HG02678 (cell line): Measurements from ENCODE around the gene CCDC24.

Source experiments
- ATAC-seq: cut with Tn5 transposase; IDR thresholded peaks from one replicate; pipeline ENCODE4 v1.9.1; 2021; ENCODE audit warnings: mild to moderate bottlenecking, moderate library complexity; ENCODE audit not compliant: unreplicated experiment

CCDC24 gene

GRCh38 chr1:43995984-43996732 lies 4.8 kb downstream of the CCDC24 start:
- ATAC-seq: no peak

GRCh38 chr1:43996733-43997115 lies 5.3 kb downstream of the CCDC24 start:
- ATAC-seq: no peak

- ATAC-seq: no peak
Observed at GRCh38 chr1:43997295-43997999, 6.0 kb downstream of the CCDC24 start.

GRCh38 chr1:43998000-43998378 lies 6.6 kb downstream of the CCDC24 start:
- no peak for ATAC-seq

- ATAC-seq: no peak
Observed at GRCh38 chr1:43999455-43999854, 8.1 kb downstream of the CCDC24 start.

GRCh38 chr1:44000122-44000665 lies 8.8 kb downstream of the CCDC24 start:
- ATAC-seq: no peak

- no peak for ATAC-seq
Observed at GRCh38 chr1:44002165-44002564, 10.8 kb downstream of the CCDC24 start.

GRCh38 chr1:44002606-44003157 lies 11.3 kb downstream of the CCDC24 start:
- no peak for ATAC-seq

- ATAC-seq: no peak
Observed at GRCh38 chr1:44008259-44008658, 16.9 kb downstream of the CCDC24 start.

- ATAC-seq: no peak
Observed at GRCh38 chr1:44010935-44011471, 19.6 kb downstream of the CCDC24 start.

GRCh38 chr1:44012404-44012803 lies 21.0 kb downstream of the CCDC24 start:
- ATAC-seq: no peak

- ATAC-seq: no peak
Observed at GRCh38 chr1:44012941-44013609, 21.7 kb downstream of the CCDC24 start.

GRCh38 chr1:44013949-44014348 lies 22.6 kb downstream of the CCDC24 start:
- no peak for ATAC-seq

- no peak for ATAC-seq
Observed at GRCh38 chr1:44014365-44015104, 23.1 kb downstream of the CCDC24 start.

- ATAC-seq: no peak
Observed at GRCh38 chr1:44015206-44015605, 23.8 kb downstream of the CCDC24 start.

GRCh38 chr1:44016041-44016889 lies 24.9 kb downstream of the CCDC24 start:
- ATAC-seq: no peak

GRCh38 chr1:44016890-44017400 lies 25.5 kb downstream of the CCDC24 start:
- no peak for ATAC-seq

- no peak for ATAC-seq
Observed at GRCh38 chr1:44019466-44019948, 28.1 kb downstream of the CCDC24 start.

GRCh38 chr1:44020464-44020863 lies 29.1 kb downstream of the CCDC24 start:
- ATAC-seq: no peak
